Lung (tissue), 12 donors: Measurements from ENCODE around the gene FHAD1. TPM values are rescaled to one million over a fixed set of nuclear protein-coding genes. Genes with fewer than 3 reads are reported as not detected.

Experiments
- ATAC-seq: fragments of 200-7000 bp; cut with Tn5 transposase; one replicate; pipeline ENCODE4 v1.9.1; 2020; ENCODE audit warnings: moderate number of reproducible peaks; ENCODE audit not compliant: insufficient read depth, low FRiP score
- DNase-seq, 3 donors: peaks; one replicate each; pipeline ENCODE4 v3.0.0-alpha.2; 2013 to 2017
- H3K27ac ChIP-seq, 2 donors: one replicate each; pipeline ENCODE4 v1.5.1; 2013; ENCODE audit warnings: mild to moderate bottlenecking in 2 of 2, moderate library complexity in 2 of 2, control low read depth in 1 of 2, inconsistent platforms in 1 of 2, low read depth in 1 of 2, low read length in 1 of 2
- H3K27me3 ChIP-seq, 3 donors: one replicate each; pipeline ENCODE4 v1.5.1; 2013; ENCODE audit warnings: low read length in 2 of 3; ENCODE audit not compliant: control insufficient read depth in 3 of 3, insufficient read depth in 3 of 3
- H3K36me3 ChIP-seq, 4 donors: one replicate each; pipeline ENCODE4 v1.5.1; 2013; ENCODE audit warnings: low read length in 4 of 4, mild to moderate bottlenecking in 1 of 4, moderate library complexity in 1 of 4; ENCODE audit not compliant: control insufficient read depth in 4 of 4, insufficient read depth in 4 of 4
- H3K4me1 ChIP-seq, 5 donors: one replicate each; pipeline ENCODE4 v1.5.1; 2013; ENCODE audit warnings: low read length in 5 of 5, mild to moderate bottlenecking in 2 of 5, moderate library complexity in 1 of 5; ENCODE audit not compliant: control insufficient read depth in 5 of 5, insufficient read depth in 5 of 5
- H3K4me3 ChIP-seq: one replicate; pipeline ENCODE4 v1.5.1; 2013; ENCODE audit warnings: mild to moderate bottlenecking, control low read depth, moderate library complexity
- H3K9ac ChIP-seq, 2 donors: one replicate each; pipeline ENCODE4 v1.5.1; 2013; ENCODE audit warnings: low read length in 2 of 2, control low read depth in 1 of 2; ENCODE audit not compliant: insufficient read depth in 1 of 2
- H3K9me3 ChIP-seq, 4 donors: one replicate each; pipeline ENCODE4 v1.5.1; 2013; ENCODE audit warnings: low read length in 3 of 4, mild to moderate bottlenecking in 1 of 4, moderate library complexity in 1 of 4; ENCODE audit not compliant: control insufficient read depth in 4 of 4, insufficient read depth in 3 of 4
- CTCF ChIP-seq: IDR thresholded peaks from 2 replicates; pipeline ENCODE4 v1.5.1; 2012; ENCODE audit warnings: mild to moderate bottlenecking; ENCODE audit errors: control extremely low read depth, extremely low read depth
- WGBS, 2 donors: extraction: QIAGEN DNeasy Blood & Tissue Kit; methylation state at CpG; one replicate each; pipeline ENCODE4 v1.1.7; 2013; 5-methylcytosine and 5-hydroxymethylcytosine counted together
- polyA plus RNA-seq, 2 donors: library from polyadenylated mRNA; stranded (reverse); fragments of 200-250 nt; gene quantifications; one replicate each; pipeline ENCODE4 v1.2.1, GENCODE V29; 2013
- total RNA-seq, 2 donors: library from RNA; depleted of rRNA in 1 of 2; stranded (reverse); fragments of >200 nt in 1 of 2; gene quantifications; one replicate each; pipeline ENCODE4 v1.2.1, GENCODE V29; 2014 to 2021
- donor health status: control.
- donor health status: control.
- donor health status: Bipolar disorder and iron deficiency.
- donor health status: healthy.
- donor health status: DM: yes; HTN: yes; CAD: no.

The FHAD1 gene
- total and polyA plus RNA-seq, 4 donors: 4.4 to 25.9 (median 9.2) TPM

- no peaks in the 10 kb centered on the region for H3K36me3 ChIP-seq
- no peak for DNase-seq
- H3K27ac ChIP-seq: no peak overlapping the region
These were observed 67.6 kb downstream of the FHAD1 start for GRCh38 chr1:15314328-15315281.

GRCh38 chr1:15315815-15316214 lies 68.8 kb downstream of the FHAD1 start:
- Histone ChIP-seq H3K9me3 (peaks cover 0 to 8% (median 3%) of the 10 kb centered on the region in 4 donors), H3K9ac (no peak overlapping the region), H3K4me3 (no peak overlapping the region), H3K36me3 (no peaks in the 10 kb centered on the region), H3K27ac (no peak overlapping the region), H3K27me3 (no peaks in the 10 kb centered on the region), H3K4me1 (peaks cover 0 to 12% (median 0%) of the 10 kb centered on the region in 5 donors)
- DNase-seq (peak; percentile 56 to 78 (median 59)), ATAC-seq (no peak)
- no peak for TF ChIP-seq CTCF
- 65 to 67% methylated on average over 7 of the region's 7 CpGs for WGBS, 2 donors

More at GRCh38 chr1:15314328-15315281, 67.6 kb downstream of the FHAD1 start:
- Histone ChIP-seq H3K9ac (no peak overlapping the region), H3K27me3 (no peaks in the 10 kb centered on the region), H3K4me3 (no peak overlapping the region), H3K4me1 (peaks cover 0 to 12% (median 0%) of the 10 kb centered on the region in 5 donors), H3K9me3 (peaks cover 0 to 7% (median 3%) of the 10 kb centered on the region in 4 donors)
- 93 to 94% methylated on average over 26 of the region's 26 CpGs for WGBS, 2 donors
- no peak for ATAC-seq
- no peak for TF ChIP-seq CTCF

GRCh38 chr1:15316510-15316909 lies 69.5 kb downstream of the FHAD1 start:
- ATAC-seq (no peak), DNase-seq (no peak)
- no peaks in the 10 kb centered on the region for H3K36me3 ChIP-seq
- WGBS, 2 donors: 9 to 29% methylated on average over 1 of the region's 1 CpG
- no peak for TF ChIP-seq CTCF
- peaks cover 0 to 8% (median 2%) of the 10 kb centered on the region in 4 donors for H3K9me3 ChIP-seq
- H3K9ac ChIP-seq: no peak overlapping the region
- peaks cover 0 to 12% (median 0%) of the 10 kb centered on the region in 5 donors for H3K4me1 ChIP-seq
- no peaks in the 10 kb centered on the region for H3K27me3 ChIP-seq
- no peak overlapping the region for H3K4me3 ChIP-seq
- H3K27ac ChIP-seq: no peak overlapping the region
